ENCODE measurements around the gene RPTOR.

Gene RPTOR

GRCh38 chr17:80826346-80826954, 281.8 kb downstream of the RPTOR start:
- ChIA-PET POLR2A (no interaction called here), CTCF (interaction anchor here (1.5 kb wide), 1 partner anchor 73 kb away, joined by 6 read pairs; no protein-coding TSS in a partner anchor)
- H3K4me3 ChIP-seq (ENCODE audit: low read depth, low read length): no peak overlapping the region
- TF ChIP-seq ZNF292 (tag by site-specific recombination; IDR thresholded peaks at IDR 0.05; ENCODE audit: borderline replicate concordance, low read depth) (no peak), ZNF280D (tag by site-specific recombination; IDR thresholded peaks at IDR 0.05) (no peak), ZNF324 (tag by site-specific recombination; IDR thresholded peaks at IDR 0.05) (no peak), ZIC2 (tag by site-specific recombination; IDR thresholded peaks at IDR 0.05) (no peak), ZNF658 (tag by site-specific recombination; IDR thresholded peaks at IDR 0.05) (no peak), AEBP2 (tag by site-specific recombination; IDR thresholded peaks at IDR 0.05; ENCODE audit: borderline replicate concordance) (no peak), ZNF473 (tag by site-specific recombination; IDR thresholded peaks at IDR 0.05) (no peak), GLI2 (tag by site-specific recombination; IDR thresholded peaks at IDR 0.05; ENCODE audit: borderline replicate concordance, low read depth) (no peak), GFI1B (tag by site-specific recombination; IDR thresholded peaks at IDR 0.05) (no peak), ZNF530 (tag by site-specific recombination; IDR thresholded peaks at IDR 0.05; ENCODE audit: low read depth) (no peak), ZNF510 (tag by site-specific recombination; IDR thresholded peaks at IDR 0.05; ENCODE audit: insufficient replicate concordance) (no peak), ZNF350 (tag by site-specific recombination; IDR thresholded peaks at IDR 0.05) (no peak), ZNF394 (tag by site-specific recombination; IDR thresholded peaks at IDR 0.05; ENCODE audit: borderline replicate concordance) (no peak), ZNF175 (tag by site-specific recombination; IDR thresholded peaks at IDR 0.05) (no peak), HIC1 (tag by site-specific recombination; IDR thresholded peaks at IDR 0.05) (no peak), ZNF518A (tag by site-specific recombination; conservative IDR thresholded peaks at IDR 0.05; ENCODE audit: low read depth) (no peak), ZNF423 (tag by site-specific recombination; IDR thresholded peaks at IDR 0.05) (no peak), ZNF776 (tag by site-specific recombination; IDR thresholded peaks at IDR 0.05; ENCODE audit: borderline replicate concordance) (no peak)
- TF ChIP-seq, protein P1, sequence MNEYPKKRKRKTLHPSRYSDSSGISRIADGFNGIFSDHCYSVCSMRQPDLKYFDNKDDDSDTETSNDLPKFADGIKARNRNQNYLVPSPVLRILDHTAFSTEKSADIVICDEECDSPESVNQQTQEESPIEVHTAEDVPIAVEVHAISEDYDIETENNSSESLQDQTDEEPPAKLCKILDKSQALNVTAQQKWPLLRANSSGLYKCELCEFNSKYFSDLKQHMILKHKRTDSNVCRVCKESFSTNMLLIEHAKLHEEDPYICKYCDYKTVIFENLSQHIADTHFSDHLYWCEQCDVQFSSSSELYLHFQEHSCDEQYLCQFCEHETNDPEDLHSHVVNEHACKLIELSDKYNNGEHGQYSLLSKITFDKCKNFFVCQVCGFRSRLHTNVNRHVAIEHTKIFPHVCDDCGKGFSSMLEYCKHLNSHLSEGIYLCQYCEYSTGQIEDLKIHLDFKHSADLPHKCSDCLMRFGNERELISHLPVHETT (tag by site-specific recombination; IDR thresholded peaks at IDR 0.05): no peak
- TF ChIP-seq, protein P2, sequence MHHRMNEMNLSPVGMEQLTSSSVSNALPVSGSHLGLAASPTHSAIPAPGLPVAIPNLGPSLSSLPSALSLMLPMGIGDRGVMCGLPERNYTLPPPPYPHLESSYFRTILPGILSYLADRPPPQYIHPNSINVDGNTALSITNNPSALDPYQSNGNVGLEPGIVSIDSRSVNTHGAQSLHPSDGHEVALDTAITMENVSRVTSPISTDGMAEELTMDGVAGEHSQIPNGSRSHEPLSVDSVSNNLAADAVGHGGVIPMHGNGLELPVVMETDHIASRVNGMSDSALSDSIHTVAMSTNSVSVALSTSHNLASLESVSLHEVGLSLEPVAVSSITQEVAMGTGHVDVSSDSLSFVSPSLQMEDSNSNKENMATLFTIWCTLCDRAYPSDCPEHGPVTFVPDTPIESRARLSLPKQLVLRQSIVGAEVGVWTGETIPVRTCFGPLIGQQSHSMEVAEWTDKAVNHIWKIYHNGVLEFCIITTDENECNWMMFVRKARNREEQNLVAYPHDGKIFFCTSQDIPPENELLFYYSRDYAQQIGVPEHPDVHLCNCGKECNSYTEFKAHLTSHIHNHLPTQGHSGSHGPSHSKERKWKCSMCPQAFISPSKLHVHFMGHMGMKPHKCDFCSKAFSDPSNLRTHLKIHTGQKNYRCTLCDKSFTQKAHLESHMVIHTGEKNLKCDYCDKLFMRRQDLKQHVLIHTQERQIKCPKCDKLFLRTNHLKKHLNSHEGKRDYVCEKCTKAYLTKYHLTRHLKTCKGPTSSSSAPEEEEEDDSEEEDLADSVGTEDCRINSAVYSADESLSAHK (tag by site-specific recombination; IDR thresholded peaks at IDR 0.05): no peak
- no peak overlapping the region for H3K27ac ChIP-seq (ENCODE audit: extremely low read depth, low read depth, low read length)
- H3K9me3 ChIP-seq (ENCODE audit: control insufficient read depth, insufficient read depth, low read depth, low read length): no peaks in the 10 kb centered on the region
- H3K4me1 ChIP-seq (ENCODE audit: control insufficient read depth, insufficient read depth, low read length): peaks cover 10% of the 10 kb centered on the region
- peaks cover 0 to 39% of the 10 kb centered on the region in 2 experiments; a peak in 1 of 3 replicates for H3K36me3 ChIP-seq (ENCODE audit: control insufficient read depth in 2 of 2, insufficient read depth in 1 of 2, low read length in 2 of 2)
